MM.1S (cell line): ENCODE data around the gene LIPK.
"Not testable (repeated sequence)": the region's sequence is repeated elsewhere in the genome, so short reads cannot be mapped to it uniquely, and the experiment has no call there.

Experiments
- DNase-seq: peaks from one replicate; pipeline ENCODE4 v3.0.0-alpha.2; 2015
- H2AFZ ChIP-seq: fragments of 300-600 bp; sonication (generic); 2 replicates; pipeline ENCODE4 v1.6.0; 2016; ENCODE audit warnings: antibody characterized with exemption, low read length
- H3F3A ChIP-seq: fragments of 300-600 bp; sonication (generic); 2 replicates; pipeline ENCODE4 v1.6.1; 2016; ENCODE audit warnings: mild to moderate bottlenecking, antibody characterized with exemption, low read length, moderate library complexity, mixed read lengths; ENCODE audit not compliant: insufficient read depth
- H3K27ac ChIP-seq: fragments of 300-600 bp; sonication (generic); 2 replicates; pipeline ENCODE4 v1.5.1; 2016; ENCODE audit warnings: mild to moderate bottlenecking, low read length
- H3K27me3 ChIP-seq: fragments of 300-600 bp; sonication (generic); replicated peaks from 2 replicates; pipeline ENCODE4 v1.6.0; 2016; ENCODE audit warnings: low read length; ENCODE audit not compliant: insufficient read depth
- H3K36me3 ChIP-seq: fragments of 300-600 bp; sonication (generic); replicated peaks from 2 replicates; pipeline ENCODE4 v1.6.1; 2016; ENCODE audit warnings: mild to moderate bottlenecking, low read length, mixed read lengths; ENCODE audit not compliant: insufficient read depth
- H3K4me1 ChIP-seq: fragments of 300-600 bp; sonication (generic); 2 replicates; pipeline ENCODE4 v1.6.1; 2016; ENCODE audit warnings: low read length, mixed read lengths
- H3K4me2 ChIP-seq: fragments of 300-600 bp; sonication (generic); 2 replicates; pipeline ENCODE4 v1.6.0; 2016; ENCODE audit warnings: low read depth, low read length
- H3K4me3 ChIP-seq: fragments of 300-600 bp; sonication (generic); 2 replicates; pipeline ENCODE4 v1.5.1; 2016; ENCODE audit warnings: low read length, mixed read lengths
- H3K79me2 ChIP-seq: fragments of 300-600 bp; sonication (generic); 2 replicates; pipeline ENCODE4 v1.6.1; 2016; ENCODE audit warnings: mixed run types, low read length, mixed read lengths
- H3K9ac ChIP-seq: fragments of 300-600 bp; sonication (generic); 2 replicates; pipeline ENCODE4 v1.6.1; 2016; ENCODE audit warnings: low read length, mixed read lengths
- H3K9me2 ChIP-seq: fragments of 300-600 bp; sonication (generic); replicated peaks from 2 replicates; pipeline ENCODE4 v1.6.1; 2016; ENCODE audit warnings: mild to moderate bottlenecking, low read length, mixed read lengths; ENCODE audit not compliant: insufficient read depth
- H3K9me3 ChIP-seq: fragments of 300-600 bp; sonication (generic); replicated peaks from 2 replicates; pipeline ENCODE4 v1.6.1; 2016; ENCODE audit warnings: mild to moderate bottlenecking, low read length, mixed read lengths; ENCODE audit not compliant: insufficient read depth
- H4K20me1 ChIP-seq: fragments of 300-600 bp; sonication (generic); 2 replicates; pipeline ENCODE4 v1.6.1; 2016; ENCODE audit warnings: mild to moderate bottlenecking, low read length, moderate library complexity, mixed read lengths; ENCODE audit not compliant: insufficient read depth
- EZH2 ChIP-seq: fragments of 300-600 bp; sonication (generic); optimal IDR thresholded peaks from 2 replicates; pipeline ENCODE3; 2017; ENCODE audit warnings: low read depth, mild to moderate bottlenecking, antibody characterized with exemption, low read length, mixed read lengths
- EZH2phosphoT487 ChIP-seq: fragments of 300-600 bp; sonication (generic); IDR thresholded peaks from 2 replicates; pipeline ENCODE4 v1.6.1; 2018; ENCODE audit warnings: antibody characterized with exemption, low read length
- TF ChIP-seq, protein P1 (sequence below): fragments of 300-600 bp; sonication (generic); IDR thresholded peaks from 2 replicates; pipeline ENCODE4 v1.5.1; 2016; ENCODE audit warnings: antibody characterized with exemption, low read length, mixed read lengths

LIPK gene

DNA sequence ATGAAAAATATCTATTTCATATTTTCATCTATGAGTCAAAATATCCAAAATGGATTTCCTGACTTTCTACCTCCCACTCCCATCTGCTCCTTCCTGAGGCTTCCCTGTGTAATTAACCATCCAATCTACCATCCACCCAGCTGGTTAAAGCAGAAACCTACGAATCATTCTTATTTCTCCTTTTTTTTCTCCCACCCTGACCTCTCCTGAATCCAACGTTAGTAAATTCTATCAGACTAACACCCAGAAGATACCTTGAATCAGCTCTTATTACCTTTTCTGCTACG lies 45.5 kb upstream of the LIPK start:
- H3K36me3 ChIP-seq: no peaks in the 10 kb centered on the region
- H3K4me2 ChIP-seq: no peak overlapping the region
- H3F3A ChIP-seq: no peaks in the 10 kb centered on the region
- no peaks in the 10 kb centered on the region for H3K9me3 ChIP-seq
- H3K27me3 ChIP-seq: no peaks in the 10 kb centered on the region
- H3K9me2 ChIP-seq: no peaks in the 10 kb centered on the region
- TF ChIP-seq EZH2phosphoT487: no peak
- no peak for TF ChIP-seq EZH2
- TF ChIP-seq, protein P1, sequence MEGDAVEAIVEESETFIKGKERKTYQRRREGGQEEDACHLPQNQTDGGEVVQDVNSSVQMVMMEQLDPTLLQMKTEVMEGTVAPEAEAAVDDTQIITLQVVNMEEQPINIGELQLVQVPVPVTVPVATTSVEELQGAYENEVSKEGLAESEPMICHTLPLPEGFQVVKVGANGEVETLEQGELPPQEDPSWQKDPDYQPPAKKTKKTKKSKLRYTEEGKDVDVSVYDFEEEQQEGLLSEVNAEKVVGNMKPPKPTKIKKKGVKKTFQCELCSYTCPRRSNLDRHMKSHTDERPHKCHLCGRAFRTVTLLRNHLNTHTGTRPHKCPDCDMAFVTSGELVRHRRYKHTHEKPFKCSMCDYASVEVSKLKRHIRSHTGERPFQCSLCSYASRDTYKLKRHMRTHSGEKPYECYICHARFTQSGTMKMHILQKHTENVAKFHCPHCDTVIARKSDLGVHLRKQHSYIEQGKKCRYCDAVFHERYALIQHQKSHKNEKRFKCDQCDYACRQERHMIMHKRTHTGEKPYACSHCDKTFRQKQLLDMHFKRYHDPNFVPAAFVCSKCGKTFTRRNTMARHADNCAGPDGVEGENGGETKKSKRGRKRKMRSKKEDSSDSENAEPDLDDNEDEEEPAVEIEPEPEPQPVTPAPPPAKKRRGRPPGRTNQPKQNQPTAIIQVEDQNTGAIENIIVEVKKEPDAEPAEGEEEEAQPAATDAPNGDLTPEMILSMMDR: no peak
- H4K20me1 ChIP-seq: no peaks in the 10 kb centered on the region
- H2AFZ ChIP-seq: no peak overlapping the region
- no peak for DNase-seq
- H3K27ac ChIP-seq: no peak overlapping the region
- H3K4me3 ChIP-seq: no peak overlapping the region
- H3K9ac ChIP-seq: no peak overlapping the region
- H3K4me1 ChIP-seq: no peaks in the 10 kb centered on the region
- H3K79me2 ChIP-seq: no peaks in the 10 kb centered on the region

DNA sequence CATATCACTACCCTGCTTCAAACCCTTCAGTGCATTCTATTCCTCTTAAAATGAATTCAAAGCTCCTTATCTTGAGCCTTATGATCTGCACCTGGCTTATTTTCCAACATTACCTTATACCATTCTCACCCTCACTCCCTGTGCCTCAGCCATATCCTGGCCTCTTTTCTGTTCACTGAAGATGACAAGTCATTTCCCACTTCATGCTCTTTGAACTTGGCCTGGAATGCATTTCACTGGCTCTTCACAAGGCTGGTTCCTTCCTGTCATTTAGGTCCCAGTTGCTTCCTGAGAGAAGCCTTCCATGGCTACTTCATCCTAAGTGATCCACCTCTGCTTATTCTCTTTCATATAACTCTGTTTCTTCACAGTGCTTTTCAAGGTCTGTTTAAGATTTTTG lies 45.0 kb upstream of the LIPK start:
- H2AFZ ChIP-seq: no peak overlapping the region
- H3K4me2 ChIP-seq: no peak overlapping the region
- H3K27ac ChIP-seq: no peak overlapping the region
- no peaks in the 10 kb centered on the region for H3K4me1 ChIP-seq
- H3F3A ChIP-seq: no peaks in the 10 kb centered on the region
- H3K9me2 ChIP-seq: no peaks in the 10 kb centered on the region
- H3K9me3 ChIP-seq: no peaks in the 10 kb centered on the region
- DNase-seq: no peak
- H3K4me3 ChIP-seq: no peak overlapping the region
- no peaks in the 10 kb centered on the region for H3K36me3 ChIP-seq
- no peaks in the 10 kb centered on the region for H4K20me1 ChIP-seq
- H3K9ac ChIP-seq: no peak overlapping the region
- TF ChIP-seq EZH2phosphoT487: no peak
- TF ChIP-seq, protein P1: no peak
- TF ChIP-seq EZH2: no peak
- H3K27me3 ChIP-seq: no peaks in the 10 kb centered on the region
- H3K79me2 ChIP-seq: no peaks in the 10 kb centered on the region

DNA sequence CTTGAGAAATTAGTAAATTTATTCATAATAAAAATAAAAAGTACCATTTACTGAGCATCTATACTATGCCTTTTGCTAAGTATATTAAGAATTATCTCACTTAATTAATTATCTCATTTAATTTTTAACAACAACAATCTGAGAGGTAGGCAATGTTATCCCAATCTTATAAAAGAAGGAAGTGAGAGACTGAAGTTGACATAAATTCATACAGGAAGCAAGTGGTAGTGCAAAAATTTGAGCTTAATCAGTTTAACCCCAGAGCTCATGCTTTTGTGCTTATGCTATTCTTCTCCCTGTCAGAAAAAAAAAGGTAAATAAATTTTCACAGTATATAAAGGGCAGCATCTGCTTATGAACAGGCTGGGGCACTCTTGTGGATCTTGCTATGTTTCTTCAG lies 44.5 kb upstream of the LIPK start:
- no peaks in the 10 kb centered on the region for H3K9me2 ChIP-seq
- H2AFZ ChIP-seq: no peak overlapping the region
- H3K27me3 ChIP-seq: no peaks in the 10 kb centered on the region
- DNase-seq: no peak
- H3K4me2 ChIP-seq: no peak overlapping the region
- H3K4me1 ChIP-seq: no peaks in the 10 kb centered on the region
- no peaks in the 10 kb centered on the region for H3K36me3 ChIP-seq
- no peaks in the 10 kb centered on the region for H3K79me2 ChIP-seq
- H3K27ac ChIP-seq: no peak overlapping the region
- TF ChIP-seq EZH2 (no peak), EZH2phosphoT487 (no peak)
- TF ChIP-seq, protein P1: no peak
- H3F3A ChIP-seq: no peaks in the 10 kb centered on the region
- no peak overlapping the region for H3K9ac ChIP-seq
- H3K9me3 ChIP-seq: no peaks in the 10 kb centered on the region
- H3K4me3 ChIP-seq: no peak overlapping the region
- H4K20me1 ChIP-seq: no peaks in the 10 kb centered on the region

DNA sequence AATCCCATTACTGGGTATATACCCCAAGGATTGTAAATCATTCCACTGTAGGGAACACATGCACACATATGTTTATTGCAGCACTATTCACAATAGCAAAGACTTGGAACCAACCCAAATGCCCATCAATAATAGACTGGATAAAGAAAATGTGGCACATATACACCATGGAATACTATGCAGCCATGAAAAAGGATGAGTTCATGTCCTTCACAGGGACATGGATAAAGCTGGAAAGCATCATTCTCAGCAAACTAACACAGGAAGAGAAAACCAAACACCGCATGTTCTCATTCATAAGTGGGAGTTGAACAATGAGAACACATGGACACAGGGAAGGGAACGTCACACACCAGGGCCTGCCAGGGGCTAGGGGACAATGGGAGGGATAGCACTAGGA lies 42.9 kb upstream of the LIPK start:
- H3K27ac ChIP-seq, H3K9ac ChIP-seq, H3F3A ChIP-seq, DNase-seq, H2AFZ ChIP-seq, H3K9me3 ChIP-seq, H3K4me2 ChIP-seq, H3K9me2 ChIP-seq, H3K4me1 ChIP-seq, H3K79me2 ChIP-seq, H4K20me1 ChIP-seq, H3K36me3 ChIP-seq, H3K27me3 ChIP-seq, H3K4me3 ChIP-seq: not testable (repeated sequence)
